Measurements from ENCODE around the gene RNF224.
A peak's percentile ranks its signal among the peaks of the same experiment; 100 is the strongest.

Gene RNF224

DNA sequence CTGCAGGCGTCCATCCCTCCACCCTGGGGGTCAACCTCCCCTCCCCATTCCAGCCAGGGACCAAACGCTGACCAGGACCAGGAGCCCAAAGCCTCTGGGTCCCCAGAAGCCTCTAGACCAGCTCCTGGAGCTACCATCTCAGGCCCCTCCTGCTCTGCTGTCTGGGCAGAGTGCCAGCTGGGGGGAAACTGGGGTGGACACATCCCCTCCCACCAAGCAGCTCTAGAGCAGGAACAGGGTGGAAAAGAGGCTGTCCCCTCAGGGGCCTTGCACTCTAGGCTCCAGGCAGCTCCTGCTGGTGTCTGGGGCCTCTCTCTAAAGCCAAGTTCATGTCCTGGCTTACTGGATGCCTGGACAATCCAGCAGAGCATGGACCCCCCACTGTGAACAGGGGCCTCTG lies 34.4 kb upstream of the RNF224 start:
- Histone ChIP-seq H3K9me3 (ENCODE audit: insufficient read depth, low read length) (no peaks in the 10 kb centered on the region), H3K27me3 (ENCODE audit: insufficient read depth, insufficient read length) (no peaks in the 10 kb centered on the region), H3K36me3 (ENCODE audit: insufficient read depth, insufficient read length, low read length) (peaks cover 65% of the 10 kb centered on the region), H3K9ac (ENCODE audit: insufficient read length, low read depth) (peak overlapping the region; percentile 42), H3K4me3 (ENCODE audit: insufficient read length, low read depth) (no peak overlapping the region), H3K4me1 (ENCODE audit: insufficient read depth, insufficient read length) (peaks cover 35% of the 10 kb centered on the region)
- TF ChIP-seq YY1 (IDR thresholded peaks at IDR 0.05; ENCODE audit: insufficient read depth, insufficient read length), result no peak
- no peak for TF ChIP-seq ZNF274 (IDR thresholded peaks at IDR 0.05; ENCODE audit: low read depth, low read length)
- TF ChIP-seq SUZ12 (IDR thresholded peaks at IDR 0.05; ENCODE audit: extremely low read depth, insufficient read depth, insufficient read length), result no peak
- no peak for DNase-seq (ENCODE audit: low read depth, low spot score)

DNA sequence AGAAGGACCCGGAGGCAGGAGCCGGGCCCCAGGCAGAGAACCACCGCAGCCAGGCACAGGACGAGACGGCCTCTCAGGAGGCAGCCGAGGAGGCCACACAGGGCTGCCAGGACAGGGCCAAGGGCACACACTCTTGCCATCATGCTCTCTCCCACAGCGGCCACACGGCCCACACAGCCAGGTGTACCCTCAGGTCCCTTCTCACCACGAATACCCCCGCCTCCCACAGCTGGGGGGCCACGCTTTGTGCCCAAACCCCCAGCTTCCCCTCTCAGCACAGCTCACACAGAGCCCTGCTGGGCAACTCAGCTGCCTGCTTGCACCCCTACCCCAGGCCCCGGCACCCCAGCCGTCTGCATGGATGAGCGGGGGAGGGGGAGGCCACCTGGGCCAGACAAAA lies 33.5 kb upstream of the RNF224 start:
- peaks cover 37% of the 10 kb centered on the region for H3K4me1 ChIP-seq (ENCODE audit: insufficient read depth, insufficient read length)
- H3K4me3 ChIP-seq (ENCODE audit: insufficient read length, low read depth), result no peak overlapping the region
- H3K9me3 ChIP-seq (ENCODE audit: insufficient read depth, low read length), result no peaks in the 10 kb centered on the region
- DNase-seq (ENCODE audit: low read depth, low spot score), result no peak
- peaks cover 69% of the 10 kb centered on the region for H3K36me3 ChIP-seq (ENCODE audit: insufficient read depth, insufficient read length, low read length)
- TF ChIP-seq YY1 (IDR thresholded peaks at IDR 0.05; ENCODE audit: insufficient read depth, insufficient read length) (no peak), SUZ12 (IDR thresholded peaks at IDR 0.05; ENCODE audit: extremely low read depth, insufficient read depth, insufficient read length) (no peak), ZNF274 (IDR thresholded peaks at IDR 0.05; ENCODE audit: low read depth, low read length) (no peak)
- H3K27me3 ChIP-seq (ENCODE audit: insufficient read depth, insufficient read length), result no peaks in the 10 kb centered on the region
- H3K9ac ChIP-seq (ENCODE audit: insufficient read length, low read depth), result peak overlapping the region; percentile 61

DNA sequence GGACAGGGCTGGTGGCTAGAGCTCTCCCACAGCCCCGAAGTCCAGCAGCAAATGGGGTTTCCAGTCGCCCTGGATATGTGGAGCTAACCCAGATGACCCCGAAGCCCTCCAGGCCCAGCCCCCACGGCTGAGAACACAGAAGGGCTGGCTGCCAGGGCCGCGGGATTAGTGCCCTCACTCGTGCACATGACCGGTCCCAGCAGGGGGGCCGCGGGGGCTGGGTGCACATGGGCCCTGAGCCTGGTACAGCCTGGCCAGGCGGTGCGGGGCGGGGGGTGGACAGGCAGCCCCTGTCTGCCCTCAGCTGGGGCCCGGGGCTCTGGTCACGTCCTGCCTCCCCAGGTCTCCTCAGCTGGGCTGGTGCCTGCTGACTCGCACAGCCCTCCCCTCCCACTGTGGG lies 32.9 kb upstream of the RNF224 start:
- no peak for DNase-seq (ENCODE audit: low read depth, low spot score)
- Histone ChIP-seq H3K9ac (ENCODE audit: insufficient read length, low read depth) (peak overlapping the region; percentile 61), H3K36me3 (ENCODE audit: insufficient read depth, insufficient read length, low read length) (peaks cover 68% of the 10 kb centered on the region), H3K4me1 (ENCODE audit: insufficient read depth, insufficient read length) (peaks cover 41% of the 10 kb centered on the region), H3K9me3 (ENCODE audit: insufficient read depth, low read length) (no peaks in the 10 kb centered on the region), H3K4me3 (ENCODE audit: insufficient read length, low read depth) (no peak overlapping the region), H3K27me3 (ENCODE audit: insufficient read depth, insufficient read length) (no peaks in the 10 kb centered on the region)
- no peak for TF ChIP-seq ZNF274 (IDR thresholded peaks at IDR 0.05; ENCODE audit: low read depth, low read length)
- no peak for TF ChIP-seq SUZ12 (IDR thresholded peaks at IDR 0.05; ENCODE audit: extremely low read depth, insufficient read depth, insufficient read length)
- no peak for TF ChIP-seq YY1 (IDR thresholded peaks at IDR 0.05; ENCODE audit: insufficient read depth, insufficient read length)

DNA sequence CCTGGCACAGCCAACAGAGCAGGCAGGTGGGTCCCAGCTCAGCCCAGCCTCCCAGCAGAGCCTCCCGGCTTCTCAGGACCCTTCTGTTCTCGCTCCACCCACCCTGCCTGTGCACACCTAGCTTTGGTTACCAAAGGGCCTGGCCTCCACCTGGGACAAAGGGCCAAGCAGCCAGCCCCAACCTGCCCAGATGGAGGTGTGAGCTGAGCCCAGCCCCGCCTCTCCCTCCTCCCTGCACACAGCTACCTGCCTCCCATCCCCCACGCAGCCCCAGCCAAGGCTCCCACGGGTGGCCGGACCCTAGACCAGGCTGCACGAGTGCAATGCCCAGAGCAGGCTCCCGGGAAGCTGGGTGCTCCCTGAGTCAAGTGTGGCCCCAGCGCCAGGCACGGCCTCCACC lies 32.4 kb upstream of the RNF224 start:
- H3K4me3 ChIP-seq (ENCODE audit: insufficient read length, low read depth), result no peak overlapping the region
- no peak for DNase-seq (ENCODE audit: low read depth, low spot score)
- no peaks in the 10 kb centered on the region for H3K27me3 ChIP-seq (ENCODE audit: insufficient read depth, insufficient read length)
- peak overlapping the region; percentile 61 for H3K9ac ChIP-seq (ENCODE audit: insufficient read length, low read depth)
- no peaks in the 10 kb centered on the region for H3K9me3 ChIP-seq (ENCODE audit: insufficient read depth, low read length)
- TF ChIP-seq SUZ12 (IDR thresholded peaks at IDR 0.05; ENCODE audit: extremely low read depth, insufficient read depth, insufficient read length), result no peak
- no peak for TF ChIP-seq ZNF274 (IDR thresholded peaks at IDR 0.05; ENCODE audit: low read depth, low read length)
- TF ChIP-seq YY1 (IDR thresholded peaks at IDR 0.05; ENCODE audit: insufficient read depth, insufficient read length), result no peak
- H3K36me3 ChIP-seq (ENCODE audit: insufficient read depth, insufficient read length, low read length), result peaks cover 63% of the 10 kb centered on the region
- peaks cover 37% of the 10 kb centered on the region for H3K4me1 ChIP-seq (ENCODE audit: insufficient read depth, insufficient read length)

DNA sequence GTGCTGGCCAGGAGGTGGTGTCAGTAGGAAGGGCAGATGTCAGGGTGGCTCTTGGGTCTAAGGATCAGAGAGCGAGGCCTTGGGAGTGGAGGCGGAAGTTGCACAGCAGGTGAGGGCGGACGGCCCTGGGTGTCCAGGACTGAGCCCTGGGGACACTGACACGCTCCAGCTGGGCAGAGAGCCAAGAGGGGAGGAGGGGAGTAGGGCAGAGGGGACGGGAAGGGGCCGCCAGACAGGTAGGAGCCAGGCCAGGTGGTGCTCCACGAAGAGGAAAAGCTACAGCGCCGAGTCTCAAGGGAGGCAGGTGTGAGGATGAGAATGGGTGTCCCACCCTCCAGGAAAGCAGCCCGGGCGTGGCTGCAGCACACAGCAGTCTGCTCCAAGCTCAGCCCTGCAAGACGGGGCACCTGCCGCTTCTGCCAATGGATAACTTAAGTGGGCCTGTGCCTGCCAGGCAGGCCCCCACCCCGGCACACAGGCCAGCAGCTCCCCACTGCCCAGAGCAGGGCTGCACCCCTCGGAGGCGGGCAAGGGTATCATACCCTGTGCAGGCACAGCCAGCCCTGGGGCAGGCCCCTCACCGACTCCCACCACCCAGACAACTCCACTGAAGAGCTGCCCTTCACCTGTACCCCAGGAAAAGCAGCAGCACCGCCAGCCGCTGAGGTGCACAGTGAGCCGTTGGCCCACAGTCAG lies 31.6 kb upstream of the RNF224 start:
- no peak for DNase-seq (ENCODE audit: low read depth, low spot score)
- TF ChIP-seq ZNF274 (IDR thresholded peaks at IDR 0.05; ENCODE audit: low read depth, low read length) (no peak), YY1 (IDR thresholded peaks at IDR 0.05; ENCODE audit: insufficient read depth, insufficient read length) (no peak), SUZ12 (IDR thresholded peaks at IDR 0.05; ENCODE audit: extremely low read depth, insufficient read depth, insufficient read length) (no peak)
- Histone ChIP-seq H3K9ac (ENCODE audit: insufficient read length, low read depth) (peak overlapping the region; percentile 34), H3K27me3 (ENCODE audit: insufficient read depth, insufficient read length) (no peaks in the 10 kb centered on the region), H3K9me3 (ENCODE audit: insufficient read depth, low read length) (no peaks in the 10 kb centered on the region), H3K36me3 (ENCODE audit: insufficient read depth, insufficient read length, low read length) (peaks cover 56% of the 10 kb centered on the region), H3K4me1 (ENCODE audit: insufficient read depth, insufficient read length) (peaks cover 36% of the 10 kb centered on the region), H3K4me3 (ENCODE audit: insufficient read length, low read depth) (no peak overlapping the region)

DNA sequence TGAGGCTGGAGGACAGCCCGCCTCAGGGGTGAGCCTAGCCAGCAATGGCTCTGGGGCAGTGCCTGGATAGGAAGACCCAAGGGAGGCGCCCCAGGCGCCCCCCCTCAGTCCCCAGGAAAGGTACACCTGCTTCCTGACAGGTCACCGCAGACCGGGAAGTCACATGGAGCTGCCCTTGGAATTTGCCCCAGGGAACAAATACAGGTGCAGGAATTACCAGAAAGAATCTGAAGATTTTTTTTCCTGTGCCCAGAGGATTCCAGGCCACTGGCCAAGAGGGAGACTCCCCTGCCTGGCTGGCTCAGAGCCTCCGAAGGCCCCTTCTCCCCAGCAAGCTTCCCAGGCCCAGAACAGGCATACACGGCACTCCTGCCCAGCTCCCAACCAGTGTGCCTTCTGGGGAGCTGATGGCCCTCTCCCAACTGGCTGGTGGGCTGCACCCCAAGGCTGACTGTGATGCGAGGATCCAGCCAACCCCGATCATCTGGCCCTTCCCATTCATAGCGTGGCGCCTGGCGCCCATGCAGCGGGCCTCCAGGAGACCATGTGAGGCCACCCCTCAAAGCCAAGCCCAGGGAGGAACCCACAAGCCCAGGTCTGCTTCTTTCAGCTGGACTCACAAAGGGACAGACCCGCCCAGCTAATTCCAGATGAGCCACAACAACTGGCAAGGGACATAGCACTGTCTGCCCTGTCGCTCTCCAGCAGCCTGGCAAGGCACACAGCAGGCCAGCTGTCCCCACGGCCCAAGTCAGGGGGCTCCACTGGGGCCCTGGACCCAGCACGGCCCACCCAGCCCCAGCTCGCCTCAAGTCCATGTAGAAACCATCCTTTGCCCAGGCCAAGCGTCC lies 29.0 kb upstream of the RNF224 start:
- H3K36me3 ChIP-seq (ENCODE audit: insufficient read depth, insufficient read length, low read length), result peaks cover 33% of the 10 kb centered on the region
- TF ChIP-seq YY1 (IDR thresholded peaks at IDR 0.05; ENCODE audit: insufficient read depth, insufficient read length) (no peak), SUZ12 (IDR thresholded peaks at IDR 0.05; ENCODE audit: extremely low read depth, insufficient read depth, insufficient read length) (no peak), ZNF274 (IDR thresholded peaks at IDR 0.05; ENCODE audit: low read depth, low read length) (no peak)
- peak overlapping the region; percentile 37 for H3K4me3 ChIP-seq (ENCODE audit: insufficient read length, low read depth)
- no peaks in the 10 kb centered on the region for H3K27me3 ChIP-seq (ENCODE audit: insufficient read depth, insufficient read length)
- H3K4me1 ChIP-seq (ENCODE audit: insufficient read depth, insufficient read length), result peaks cover 33% of the 10 kb centered on the region
- H3K9me3 ChIP-seq (ENCODE audit: insufficient read depth, low read length), result no peaks in the 10 kb centered on the region
- H3K9ac ChIP-seq (ENCODE audit: insufficient read length, low read depth), result peak overlapping the region; percentile 77
- no peak for DNase-seq (ENCODE audit: low read depth, low spot score)

DNA sequence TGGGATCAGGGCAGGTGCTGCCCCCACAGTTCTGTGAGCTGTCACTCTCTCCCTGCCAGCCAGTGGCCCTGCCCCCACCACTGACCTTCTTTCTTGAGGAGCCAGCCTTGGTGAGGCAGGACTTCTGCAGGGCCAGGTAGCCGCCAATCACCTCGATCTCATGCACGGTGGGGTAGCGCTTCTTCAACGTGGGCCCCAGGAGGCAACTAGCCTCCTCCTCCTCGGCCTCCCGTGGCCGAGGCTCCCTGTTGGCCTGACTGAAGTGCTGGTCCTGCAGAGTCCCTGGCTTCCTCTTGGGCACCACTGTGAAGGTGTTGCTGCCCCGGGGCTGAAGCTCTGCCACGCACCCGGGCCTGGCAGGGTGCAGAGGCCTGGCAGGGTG lies 28.4 kb upstream of the RNF224 start:
- Histone ChIP-seq H3K27me3 (ENCODE audit: insufficient read depth, insufficient read length) (no peaks in the 10 kb centered on the region), H3K9me3 (ENCODE audit: insufficient read depth, low read length) (no peaks in the 10 kb centered on the region), H3K36me3 (ENCODE audit: insufficient read depth, insufficient read length, low read length) (peaks cover 33% of the 10 kb centered on the region), H3K4me1 (ENCODE audit: insufficient read depth, insufficient read length) (peaks cover 31% of the 10 kb centered on the region), H3K9ac (ENCODE audit: insufficient read length, low read depth) (peak overlapping the region; percentile 77), H3K4me3 (ENCODE audit: insufficient read length, low read depth) (peak overlapping the region; percentile 37)
- TF ChIP-seq YY1 (IDR thresholded peaks at IDR 0.05; ENCODE audit: insufficient read depth, insufficient read length) (no peak), SUZ12 (IDR thresholded peaks at IDR 0.05; ENCODE audit: extremely low read depth, insufficient read depth, insufficient read length) (no peak), ZNF274 (IDR thresholded peaks at IDR 0.05; ENCODE audit: low read depth, low read length) (no peak)
- no peak for DNase-seq (ENCODE audit: low read depth, low spot score)

Data from NT2/D1 (cell line).